PC-9 (cell line): ENCODE measurements around the gene ADAM17. TPM values are rescaled to one million over a fixed set of nuclear protein-coding genes. Genes with fewer than 3 reads are reported as not detected.
A peak's percentile ranks its signal among the peaks of the same experiment; 100 is the strongest.

ENCODE experiments used
- BruUV-seq: library from RNA; stranded (reverse); fragments of 400-500 nt; replicated peaks from 2 replicates; lab custom pipeline; 2021; lab: Mats Ljungman, UMichigan
- CTCF ChIA-PET: fragments of 300-600 bp; sonication (Branson Sonifier 250); formaldehyde crosslinking; loops from one replicate; lab custom pipeline; 2022; ENCODE audit warnings: antibody characterized with exemption; lab: Charles Lee
- POLR2A ChIA-PET: fragments of 300-600 bp; sonication (Branson Sonifier 250); formaldehyde crosslinking; loops from one replicate; lab custom pipeline; 2022; ENCODE audit warnings: antibody characterized with exemption; ENCODE audit not compliant: unreplicated experiment; lab: Charles Lee
- DNase-seq, 2 experiments: peaks; one replicate each; pipeline versions ENCODE4 v3.0.0 to v3.0.0-alpha.2; 2015 to 2022; ENCODE audit warnings: mixed read lengths in 1 of 2
- H2AFZ ChIP-seq: fragments of 200-600 bp; sonication (generic); 2 replicates; pipeline ENCODE4 v1.8.1; 2017; ENCODE audit warnings: antibody characterized with exemption
- H3F3A ChIP-seq: fragments of 200-600 bp; sonication (generic); 2 replicates; pipeline ENCODE4 v1.8.1; 2017; ENCODE audit warnings: antibody characterized with exemption, mild to moderate bottlenecking, low read depth; ENCODE audit not compliant: insufficient read depth
- H3K27ac ChIP-seq: fragments of 200-600 bp; sonication (generic); 2 replicates; pipeline ENCODE4 v1.6.1; 2016; ENCODE audit warnings: mixed run types
- H3K27me3 ChIP-seq: fragments of 200-600 bp; sonication (generic); 2 replicates; pipeline ENCODE4 v1.6.1; 2016; ENCODE audit warnings: low read depth, mixed run types; ENCODE audit not compliant: insufficient read depth
- H3K36me3 ChIP-seq: fragments of 200-600 bp; sonication (generic); 2 replicates; pipeline ENCODE4 v1.6.1; 2016; ENCODE audit warnings: low read depth, mixed run types
- H3K4me1 ChIP-seq: fragments of 200-600 bp; sonication (generic); replicated peaks from 2 replicates; pipeline ENCODE4 v1.6.1; 2016; ENCODE audit warnings: mixed run types; ENCODE audit not compliant: insufficient read depth
- H3K4me2 ChIP-seq: fragments of 200-600 bp; sonication (generic); 2 replicates; pipeline ENCODE4 v1.6.1; 2017; ENCODE audit warnings: mixed run types
- H3K4me3 ChIP-seq: fragments of 200-600 bp; sonication (generic); 2 replicates; pipeline ENCODE4 v1.6.1; 2016; ENCODE audit warnings: mixed run types
- H3K79me2 ChIP-seq: fragments of 200-600 bp; sonication (generic); 2 replicates; pipeline ENCODE4 v1.6.1; 2017; ENCODE audit warnings: low read depth, mixed run types
- H3K9me2 ChIP-seq: fragments of 200-600 bp; sonication (generic); 2 replicates; pipeline ENCODE4 v1.8.1; 2017; ENCODE audit warnings: mild to moderate bottlenecking; ENCODE audit not compliant: insufficient read depth
- H3K9me3 ChIP-seq: fragments of 200-600 bp; sonication (generic); 2 replicates; pipeline ENCODE4 v1.8.1; 2016; ENCODE audit warnings: low read depth; ENCODE audit not compliant: insufficient read depth
- H4K20me1 ChIP-seq: fragments of 200-600 bp; sonication (generic); 2 replicates; pipeline ENCODE4 v1.8.1; 2017; ENCODE audit not compliant: insufficient read depth
- EZH2 ChIP-seq: fragments of 200-600 bp; sonication (generic); IDR thresholded peaks from 2 replicates; pipeline ENCODE4 v1.8.0; 2017; ENCODE audit warnings: antibody characterized with exemption, low read depth
- intact Hi-C: fragments of 100-400 bp; cut with micrococcal nuclease; formaldehyde crosslinking; loops from one replicate; pipeline ENCODE4 v1.10.0; 2022; ENCODE audit not compliant: unreplicated experiment
- total RNA-seq: library from RNA; stranded (reverse); gene quantifications from 2 replicates; pipeline ENCODE4 v1.2.3, GENCODE V29; 2021
- TF ChIP-seq, protein P1 (sequence below): fragments of 200-600 bp; sonication (generic); conservative IDR thresholded peaks from 2 replicates; pipeline ENCODE4 v1.6.1; 2017; ENCODE audit warnings: mixed run types, antibody characterized with exemption, mild to moderate bottlenecking, moderate library complexity

Gene ADAM17
- total RNA-seq, 1 experiment from 2014 or later: 65.0 TPM

DNA sequence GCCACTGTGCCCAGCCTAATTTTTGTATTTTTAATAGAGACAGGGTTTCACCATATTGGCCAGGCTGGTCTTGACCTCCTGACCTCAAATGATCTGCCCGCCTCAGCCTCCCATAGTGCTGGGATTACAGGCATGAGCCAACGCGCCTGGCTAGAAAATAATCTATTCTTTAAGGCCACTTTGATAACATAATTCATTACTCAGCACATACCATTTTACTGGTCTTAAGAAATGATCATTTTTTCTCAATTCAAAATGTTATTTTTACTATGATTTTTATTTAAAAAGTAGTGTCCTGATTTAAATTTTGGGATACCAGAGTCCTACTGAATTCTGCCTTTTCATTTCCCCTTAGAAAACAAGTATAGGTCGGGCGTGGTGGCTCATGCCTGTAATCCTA, 27.0 kb upstream of the ADAM17 start:
- H3K36me3 ChIP-seq: peaks cover 26% of the 10 kb centered on the region
- DNase-seq: no peak
- TF ChIP-seq, protein P1, sequence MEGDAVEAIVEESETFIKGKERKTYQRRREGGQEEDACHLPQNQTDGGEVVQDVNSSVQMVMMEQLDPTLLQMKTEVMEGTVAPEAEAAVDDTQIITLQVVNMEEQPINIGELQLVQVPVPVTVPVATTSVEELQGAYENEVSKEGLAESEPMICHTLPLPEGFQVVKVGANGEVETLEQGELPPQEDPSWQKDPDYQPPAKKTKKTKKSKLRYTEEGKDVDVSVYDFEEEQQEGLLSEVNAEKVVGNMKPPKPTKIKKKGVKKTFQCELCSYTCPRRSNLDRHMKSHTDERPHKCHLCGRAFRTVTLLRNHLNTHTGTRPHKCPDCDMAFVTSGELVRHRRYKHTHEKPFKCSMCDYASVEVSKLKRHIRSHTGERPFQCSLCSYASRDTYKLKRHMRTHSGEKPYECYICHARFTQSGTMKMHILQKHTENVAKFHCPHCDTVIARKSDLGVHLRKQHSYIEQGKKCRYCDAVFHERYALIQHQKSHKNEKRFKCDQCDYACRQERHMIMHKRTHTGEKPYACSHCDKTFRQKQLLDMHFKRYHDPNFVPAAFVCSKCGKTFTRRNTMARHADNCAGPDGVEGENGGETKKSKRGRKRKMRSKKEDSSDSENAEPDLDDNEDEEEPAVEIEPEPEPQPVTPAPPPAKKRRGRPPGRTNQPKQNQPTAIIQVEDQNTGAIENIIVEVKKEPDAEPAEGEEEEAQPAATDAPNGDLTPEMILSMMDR: no peak
- TF ChIP-seq EZH2: no peak
- no peaks in the 10 kb centered on the region for H3K9me2 ChIP-seq
- no peak overlapping the region for H3K27ac ChIP-seq
- CTCF ChIA-PET: no interaction called here
- peaks cover 42% of the 10 kb centered on the region for H3F3A ChIP-seq
- POLR2A ChIA-PET: no interaction called here
- H2AFZ ChIP-seq: no peak overlapping the region
- no peaks in the 10 kb centered on the region for H3K9me3 ChIP-seq
- intact Hi-C loops: loop anchor here (10.0 kb wide), 1 partner anchor 78 kb away; no protein-coding TSS in a partner anchor
- H3K27me3 ChIP-seq: no peaks in the 10 kb centered on the region
- H3K4me3 ChIP-seq: no peak overlapping the region
- no peaks in the 10 kb centered on the region for H3K4me1 ChIP-seq
- H4K20me1 ChIP-seq: peaks cover 22% of the 10 kb centered on the region; the same call in 1 of the 2 replicates
- peaks cover 25% of the 10 kb centered on the region; the same call in 1 of the 2 replicates for H3K79me2 ChIP-seq
- no TSS peak for BruUV-seq
- H3K4me2 ChIP-seq: no peak overlapping the region

DNA sequence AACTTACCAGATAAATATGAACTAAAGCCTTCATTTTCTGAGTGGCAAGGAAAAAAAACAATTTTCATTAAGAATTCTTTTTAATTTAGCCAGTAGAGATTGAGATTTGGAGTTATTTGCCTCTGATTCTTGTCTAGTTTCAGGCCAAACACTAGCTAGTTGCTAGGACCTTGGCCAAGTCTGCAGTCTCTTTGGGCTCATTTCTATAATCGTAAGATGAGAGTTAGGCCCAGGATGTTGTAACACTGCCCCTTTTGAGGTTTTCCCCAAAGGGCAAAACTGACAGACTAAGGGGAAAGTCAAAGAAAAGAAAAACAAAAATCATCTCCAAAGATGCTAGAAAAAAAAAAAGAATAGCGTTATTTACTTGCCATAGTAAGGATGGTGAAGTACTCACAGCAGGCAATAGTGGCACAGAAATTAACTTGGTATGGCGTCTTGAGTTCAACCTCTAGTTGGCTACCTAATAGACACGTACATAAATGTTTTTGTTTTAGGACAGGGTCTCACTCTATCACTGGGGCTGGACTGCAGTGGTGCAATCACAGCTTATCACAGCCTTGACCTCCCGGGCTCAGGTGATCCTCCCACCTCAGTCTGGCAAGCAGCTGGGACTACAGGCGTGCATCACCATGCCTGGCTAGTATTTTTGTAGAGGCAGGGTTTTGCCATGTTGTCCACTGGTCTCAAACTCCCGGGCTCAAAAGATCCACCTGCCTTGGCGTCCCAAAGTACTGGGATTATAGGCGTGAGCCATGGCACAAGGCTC, 23.0 kb upstream of the ADAM17 start:
- no TSS peak for BruUV-seq
- H3K9me2 ChIP-seq: no peaks in the 10 kb centered on the region
- intact Hi-C loops: no loop called here
- no peak for DNase-seq
- H3K27me3 ChIP-seq: no peaks in the 10 kb centered on the region
- CTCF ChIA-PET: interaction anchor here (0.6 to 1.0 kb wide), 2 partner anchors 203 to 894 kb away, joined by 3 read pairs; no protein-coding TSS in a partner anchor
- H4K20me1 ChIP-seq: 0 out of 2 replicates have a peak, but pooled peaks cover 6% of the 10 kb centered on the region
- H3K27ac ChIP-seq: no peak overlapping the region
- H3K9me3 ChIP-seq: no peaks in the 10 kb centered on the region
- H3K4me2 ChIP-seq: no peak overlapping the region
- peaks cover 54% of the 10 kb centered on the region for H3F3A ChIP-seq
- no peak overlapping the region for H2AFZ ChIP-seq
- POLR2A ChIA-PET: interaction anchor here (0.6 kb wide), 3 partner anchors 13 to 331 kb away, joined by 3 to 4 read pairs (median 4); no protein-coding TSS in a partner anchor
- TF ChIP-seq, protein P1: no peak
- no peak for TF ChIP-seq EZH2
- peaks cover 5% of the 10 kb centered on the region for H3K36me3 ChIP-seq
- 0 out of 2 replicates have a peak, but pooled peaks cover 3% of the 10 kb centered on the region for H3K79me2 ChIP-seq
- peaks cover 9% of the 10 kb centered on the region for H3K4me1 ChIP-seq
- H3K4me3 ChIP-seq: no peak overlapping the region

DNA sequence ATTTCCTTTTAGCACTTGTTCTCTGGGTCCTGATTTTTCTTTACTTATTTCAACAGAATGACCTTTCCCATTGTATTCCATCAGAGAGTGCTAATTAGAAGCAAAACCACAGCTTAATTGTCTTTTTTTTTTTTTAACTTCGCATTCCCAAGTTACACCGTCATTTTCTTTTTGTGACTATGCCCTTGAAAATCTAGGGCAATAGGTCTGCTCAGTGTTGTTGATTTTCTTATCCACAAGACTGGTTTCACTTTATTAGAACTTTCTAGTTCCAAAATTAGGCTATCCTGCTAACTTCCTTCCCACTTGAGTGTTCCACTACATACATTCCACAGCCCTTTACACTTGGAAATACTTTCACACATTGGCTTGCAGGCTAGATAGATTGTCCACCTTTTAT, 18.7 kb upstream of the ADAM17 start:
- ChIA-PET CTCF (no interaction called here), POLR2A (no interaction called here)
- H3K36me3 ChIP-seq: no peaks in the 10 kb centered on the region
- TF ChIP-seq, protein P1: no peak
- TF ChIP-seq EZH2: no peak
- intact Hi-C loops: no loop called here
- H3K4me3 ChIP-seq: no peak overlapping the region
- DNase-seq: no peak
- H3K9me2 ChIP-seq: no peaks in the 10 kb centered on the region
- no peak overlapping the region for H3K4me2 ChIP-seq
- no peaks in the 10 kb centered on the region for H4K20me1 ChIP-seq
- H3K79me2 ChIP-seq: no peaks in the 10 kb centered on the region
- no TSS peak for BruUV-seq
- H3K27me3 ChIP-seq: no peaks in the 10 kb centered on the region
- peaks cover 19% of the 10 kb centered on the region for H3K4me1 ChIP-seq
- no peaks in the 10 kb centered on the region for H3K9me3 ChIP-seq
- peaks cover 47% of the 10 kb centered on the region for H3F3A ChIP-seq
- H2AFZ ChIP-seq: no peak overlapping the region
- peak overlapping the region; percentile 20; the same call in 1 of the 2 replicates for H3K27ac ChIP-seq
